HepG2 (cell line): ENCODE measurements around the gene ANAPC10. TPM values are rescaled to one million over a fixed set of nuclear protein-coding genes. Genes with fewer than 3 reads are reported as not detected.
A peak's percentile ranks its signal among the peaks of the same experiment; 100 is the strongest.

Experiments used
- ARID2 ChIP-seq: sonication (generic); formaldehyde crosslinking; IDR thresholded peaks from 2 replicates; pipeline ENCODE4 v1.8.1; 2022; ENCODE audit warnings: mild to moderate bottlenecking, missing genetic modification reagents, borderline replicate concordance
- JUNB ChIP-seq: sonication (generic); formaldehyde crosslinking; IDR thresholded peaks from 2 replicates; pipeline ENCODE4 v1.8.0; 2022; ENCODE audit warnings: missing genetic modification reagents, mild to moderate bottlenecking, borderline replicate concordance
- NFYB ChIP-seq: sonication (generic); formaldehyde crosslinking; IDR thresholded peaks from 2 replicates; pipeline ENCODE4 v1.4.0; 2020; ENCODE audit warnings: missing genetic modification reagents
- NPAS2 ChIP-seq: sonication (generic); formaldehyde crosslinking; IDR thresholded peaks from 2 replicates; pipeline ENCODE4 v1.8.0; 2022; ENCODE audit warnings: mild to moderate bottlenecking, missing genetic modification reagents, borderline replicate concordance
- NRL ChIP-seq: sonication (generic); formaldehyde crosslinking; IDR thresholded peaks from 2 replicates; pipeline ENCODE4 v1.5.0; 2020; ENCODE audit warnings: missing genetic modification reagents, mild to moderate bottlenecking, moderate library complexity, borderline replicate concordance
- RARG ChIP-seq: sonication (generic); formaldehyde crosslinking; IDR thresholded peaks from 2 replicates; pipeline ENCODE4 v1.4.0; 2020; ENCODE audit warnings: low read depth, mild to moderate bottlenecking, missing genetic modification reagents
- RXRA ChIP-seq: sonication (generic); formaldehyde crosslinking; IDR thresholded peaks from 2 replicates; pipeline ENCODE4 v1.5.1; 2020; ENCODE audit warnings: missing genetic modification reagents
- YEATS4 ChIP-seq: sonication (generic); formaldehyde crosslinking; IDR thresholded peaks from 2 replicates; pipeline ENCODE4 v1.4.0; 2020; ENCODE audit warnings: missing genetic modification reagents, borderline replicate concordance
- ZNF207 ChIP-seq: fragments of 450-650 bp; IDR thresholded peaks from 2 replicates; pipeline ENCODE4 v1.6.1; 2016; ENCODE audit warnings: antibody characterized with exemption, borderline replicate concordance
- ZNF530 ChIP-seq: sonication (generic); formaldehyde crosslinking; IDR thresholded peaks from 2 replicates; pipeline ENCODE4 v1.5.0; 2020; ENCODE audit warnings: low read depth, mild to moderate bottlenecking, missing genetic modification reagents
- ZNF703 ChIP-seq: sonication (generic); formaldehyde crosslinking; IDR thresholded peaks from 2 replicates; pipeline ENCODE4 v1.5.1; 2020; ENCODE audit warnings: missing genetic modification reagents, mild to moderate bottlenecking, moderate library complexity, borderline replicate concordance
- ZNF773 ChIP-seq: sonication (generic); formaldehyde crosslinking; IDR thresholded peaks from 2 replicates; pipeline ENCODE4 v1.4.0; 2020; ENCODE audit warnings: missing genetic modification reagents, borderline replicate concordance
- polyA plus RNA-seq, 8 experiments: library from polyadenylated mRNA; depleted of rRNA in 3 of 8; stranded (reverse) in 7 of 8; unstranded in 1 of 8; fragments of >200 nt; fragmentation: Illumina TruSeq in 4 of 8; extraction: Trizol in 4 of 8; gene quantifications; 2 replicates each; pipeline versions ENCODE4 v1.2.1 to v1.2.3, GENCODE V29; 2011 to 2016; ENCODE audit warnings: low read depth in 4 of 8, missing spikeins in 1 of 8, mixed read lengths in 1 of 8; ENCODE audit not compliant: insufficient read depth in 1 of 8
- total RNA-seq, 5 experiments: library from RNA; depleted of rRNA; stranded (reverse); fragments of >200 nt; fragmentation: Illumina TruSeq; extraction: Trizol; gene quantifications; 2 replicates each; pipeline ENCODE4 v1.2.3, GENCODE V29; 2016; ENCODE audit warnings: low read depth in 1 of 5
- TF ChIP-seq, protein P1 (sequence below): sonication (generic); formaldehyde crosslinking; IDR thresholded peaks from 2 replicates; pipeline ENCODE4 v1.9.0; 2022; ENCODE audit warnings: low read depth, missing genetic modification reagents
- TF ChIP-seq, protein P2 (sequence below): sonication (generic); formaldehyde crosslinking; IDR thresholded peaks from 2 replicates; pipeline ENCODE4 v1.5.1; 2020; ENCODE audit warnings: mild to moderate bottlenecking, missing genetic modification reagents
- TF ChIP-seq, protein P3 (sequence below): sonication (generic); formaldehyde crosslinking; IDR thresholded peaks from 2 replicates; pipeline ENCODE4 v1.4.0; 2020; ENCODE audit warnings: missing genetic modification reagents
- TF ChIP-seq, protein P4 (sequence below): sonication (generic); formaldehyde crosslinking; IDR thresholded peaks from 2 replicates; pipeline ENCODE4 v1.9.0; 2021; ENCODE audit warnings: missing genetic modification reagents, borderline replicate concordance
- TF ChIP-seq, protein P5 (sequence below): sonication (generic); formaldehyde crosslinking; IDR thresholded peaks from 2 replicates; pipeline ENCODE4 v1.4.0; 2020; ENCODE audit warnings: mild to moderate bottlenecking, missing genetic modification reagents
- TF ChIP-seq, protein P6 (sequence below): sonication (generic); formaldehyde crosslinking; IDR thresholded peaks from 2 replicates; pipeline ENCODE4 v1.8.1; 2023; ENCODE audit warnings: mild to moderate bottlenecking, missing genetic modification reagents
- TF ChIP-seq, protein P7 (sequence below): sonication (generic); formaldehyde crosslinking; IDR thresholded peaks from 2 replicates; pipeline ENCODE4 v1.4.0; 2020; ENCODE audit warnings: missing genetic modification reagents, borderline replicate concordance

ANAPC10 gene
- total and polyA plus RNA-seq, 2 of the 13 experiments (the other 11 are each of a cell fraction or from before 2014, with no cell fraction given): 21.9 to 32.7 TPM

DNA sequence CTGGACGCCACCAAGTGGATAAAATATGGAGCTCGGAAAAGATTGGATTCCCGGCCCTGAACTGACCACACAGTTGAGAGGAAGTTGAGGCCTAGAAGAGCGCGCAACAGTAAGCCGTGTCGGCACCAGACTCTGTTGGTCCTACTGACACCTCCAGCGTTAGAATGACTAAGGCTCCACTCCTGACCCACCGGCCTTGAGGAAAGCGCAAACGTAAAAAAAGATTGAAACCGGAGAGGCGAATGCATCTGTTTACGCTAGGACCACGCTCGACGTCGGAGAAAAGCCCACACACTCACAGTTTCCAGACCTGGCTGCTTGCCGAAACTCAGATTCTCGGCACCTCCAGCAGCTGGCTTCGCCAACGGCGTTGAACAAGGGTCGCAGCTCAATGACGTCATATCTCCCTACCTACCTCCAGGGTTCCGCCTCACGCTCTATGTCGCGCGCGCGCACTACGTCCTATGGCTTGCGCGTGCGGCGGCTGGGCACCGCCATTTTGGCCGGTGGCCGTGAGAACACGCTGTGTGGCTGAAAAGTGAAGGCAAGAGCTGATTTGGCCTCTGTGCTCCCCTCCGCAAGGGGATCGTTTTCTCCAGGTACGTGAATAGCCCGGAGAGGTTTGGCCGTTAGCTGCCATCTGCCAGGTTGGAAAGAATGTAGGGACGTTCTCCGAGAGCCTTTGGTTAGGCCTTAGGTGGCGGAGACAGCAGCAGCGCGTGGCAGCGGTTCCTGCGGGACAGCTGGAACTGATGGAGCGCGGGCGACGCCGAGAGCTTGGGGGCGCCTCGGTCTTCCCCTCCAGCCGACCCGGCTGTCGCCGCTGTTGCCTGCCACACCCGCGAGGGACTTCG lies at the start of gene ANAPC10, which contains the start of gene ABCE1 (continued):
- TF ChIP-seq, protein P1, sequence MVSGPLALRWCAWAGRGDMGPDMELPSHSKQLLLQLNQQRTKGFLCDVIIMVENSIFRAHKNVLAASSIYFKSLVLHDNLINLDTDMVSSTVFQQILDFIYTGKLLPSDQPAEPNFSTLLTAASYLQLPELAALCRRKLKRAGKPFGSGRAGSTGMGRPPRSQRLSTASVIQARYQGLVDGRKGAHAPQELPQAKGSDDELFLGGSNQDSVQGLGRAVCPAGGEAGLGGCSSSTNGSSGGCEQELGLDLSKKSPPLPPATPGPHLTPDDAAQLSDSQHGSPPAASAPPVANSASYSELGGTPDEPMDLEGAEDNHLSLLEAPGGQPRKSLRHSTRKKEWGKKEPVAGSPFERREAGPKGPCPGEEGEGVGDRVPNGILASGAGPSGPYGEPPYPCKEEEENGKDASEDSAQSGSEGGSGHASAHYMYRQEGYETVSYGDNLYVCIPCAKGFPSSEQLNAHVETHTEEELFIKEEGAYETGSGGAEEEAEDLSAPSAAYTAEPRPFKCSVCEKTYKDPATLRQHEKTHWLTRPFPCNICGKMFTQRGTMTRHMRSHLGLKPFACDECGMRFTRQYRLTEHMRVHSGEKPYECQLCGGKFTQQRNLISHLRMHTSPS (CRISPR knock-in tag): no peak
- TF ChIP-seq ZNF207: no peak
- no peak for TF ChIP-seq ZNF530 (CRISPR knock-in tag)
- TF ChIP-seq, protein P2, sequence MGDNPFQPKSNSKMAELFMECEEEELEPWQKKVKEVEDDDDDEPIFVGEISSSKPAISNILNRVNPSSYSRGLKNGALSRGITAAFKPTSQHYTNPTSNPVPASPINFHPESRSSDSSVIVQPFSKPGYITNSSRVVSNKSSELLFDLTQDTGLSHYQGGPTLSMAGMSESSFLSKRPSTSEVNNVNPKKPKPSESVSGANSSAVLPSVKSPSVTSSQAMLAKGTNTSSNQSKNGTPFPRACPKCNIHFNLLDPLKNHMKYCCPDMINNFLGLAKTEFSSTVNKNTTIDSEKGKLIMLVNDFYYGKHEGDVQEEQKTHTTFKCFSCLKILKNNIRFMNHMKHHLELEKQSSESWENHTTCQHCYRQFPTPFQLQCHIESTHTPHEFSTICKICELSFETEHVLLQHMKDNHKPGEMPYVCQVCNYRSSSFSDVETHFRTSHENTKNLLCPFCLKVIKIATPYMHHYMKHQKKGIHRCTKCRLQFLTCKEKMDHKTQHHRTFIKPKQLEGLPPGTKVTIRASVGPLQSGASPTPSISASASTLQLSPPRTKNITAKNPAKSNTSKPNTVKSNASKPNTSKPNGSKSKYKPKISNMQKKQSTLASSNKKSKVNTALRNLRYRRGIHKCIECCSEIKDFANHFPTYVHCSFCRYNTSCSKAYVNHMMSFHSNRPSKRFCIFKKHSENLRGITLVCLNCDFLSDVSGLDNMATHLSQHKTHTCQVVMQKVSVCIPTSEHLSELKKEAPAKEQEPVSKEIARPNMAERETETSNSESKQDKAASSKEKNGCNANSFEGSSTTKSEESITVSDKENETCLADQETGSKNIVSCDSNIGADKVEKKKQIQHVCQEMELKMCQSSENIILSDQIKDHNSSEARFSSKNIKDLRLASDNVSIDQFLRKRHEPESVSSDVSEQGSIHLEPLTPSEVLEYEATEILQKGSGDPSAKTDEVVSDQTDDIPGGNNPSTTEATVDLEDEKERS (CRISPR knock-in tag): peak; percentile 51
- TF ChIP-seq JUNB (CRISPR knock-in tag): no peak
- no peak; the same call in 1 of the 2 replicates for TF ChIP-seq ZNF703 (CRISPR knock-in tag)
- TF ChIP-seq, protein P3, sequence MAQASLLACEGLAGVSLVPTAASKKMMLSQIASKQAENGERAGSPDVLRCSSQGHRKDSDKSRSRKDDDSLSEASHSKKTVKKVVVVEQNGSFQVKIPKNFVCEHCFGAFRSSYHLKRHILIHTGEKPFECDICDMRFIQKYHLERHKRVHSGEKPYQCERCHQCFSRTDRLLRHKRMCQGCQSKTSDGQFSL (CRISPR knock-in tag): no peak
- TF ChIP-seq, protein P4, sequence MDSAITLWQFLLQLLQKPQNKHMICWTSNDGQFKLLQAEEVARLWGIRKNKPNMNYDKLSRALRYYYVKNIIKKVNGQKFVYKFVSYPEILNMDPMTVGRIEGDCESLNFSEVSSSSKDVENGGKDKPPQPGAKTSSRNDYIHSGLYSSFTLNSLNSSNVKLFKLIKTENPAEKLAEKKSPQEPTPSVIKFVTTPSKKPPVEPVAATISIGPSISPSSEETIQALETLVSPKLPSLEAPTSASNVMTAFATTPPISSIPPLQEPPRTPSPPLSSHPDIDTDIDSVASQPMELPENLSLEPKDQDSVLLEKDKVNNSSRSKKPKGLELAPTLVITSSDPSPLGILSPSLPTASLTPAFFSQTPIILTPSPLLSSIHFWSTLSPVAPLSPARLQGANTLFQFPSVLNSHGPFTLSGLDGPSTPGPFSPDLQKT (CRISPR knock-in tag): no peak
- TF ChIP-seq, protein P5, sequence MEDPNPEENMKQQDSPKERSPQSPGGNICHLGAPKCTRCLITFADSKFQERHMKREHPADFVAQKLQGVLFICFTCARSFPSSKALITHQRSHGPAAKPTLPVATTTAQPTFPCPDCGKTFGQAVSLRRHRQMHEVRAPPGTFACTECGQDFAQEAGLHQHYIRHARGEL (CRISPR knock-in tag): 0 out of 2 replicates have a peak, but pooled peaks have one; percentile 22
- TF ChIP-seq, protein P6, sequence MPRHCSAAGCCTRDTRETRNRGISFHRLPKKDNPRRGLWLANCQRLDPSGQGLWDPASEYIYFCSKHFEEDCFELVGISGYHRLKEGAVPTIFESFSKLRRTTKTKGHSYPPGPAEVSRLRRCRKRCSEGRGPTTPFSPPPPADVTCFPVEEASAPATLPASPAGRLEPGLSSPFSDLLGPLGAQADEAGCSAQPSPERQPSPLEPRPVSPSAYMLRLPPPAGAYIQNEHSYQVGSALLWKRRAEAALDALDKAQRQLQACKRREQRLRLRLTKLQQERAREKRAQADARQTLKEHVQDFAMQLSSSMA (CRISPR knock-in tag): no peak; the same call in 1 of the 2 replicates
- TF ChIP-seq, protein P7, sequence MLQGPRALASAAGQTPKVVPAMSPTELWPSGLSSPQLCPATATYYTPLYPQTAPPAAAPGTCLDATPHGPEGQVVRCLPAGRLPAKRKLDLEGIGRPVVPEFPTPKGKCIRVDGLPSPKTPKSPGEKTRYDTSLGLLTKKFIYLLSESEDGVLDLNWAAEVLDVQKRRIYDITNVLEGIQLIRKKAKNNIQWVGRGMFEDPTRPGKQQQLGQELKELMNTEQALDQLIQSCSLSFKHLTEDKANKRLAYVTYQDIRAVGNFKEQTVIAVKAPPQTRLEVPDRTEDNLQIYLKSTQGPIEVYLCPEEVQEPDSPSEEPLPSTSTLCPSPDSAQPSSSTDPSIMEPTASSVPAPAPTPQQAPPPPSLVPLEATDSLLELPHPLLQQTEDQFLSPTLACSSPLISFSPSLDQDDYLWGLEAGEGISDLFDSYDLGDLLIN: 0 out of 2 replicates have a peak, but pooled peaks have one; percentile 25
- 0 out of 2 replicates have a peak, but pooled peaks have one; percentile 59 for TF ChIP-seq NRL (CRISPR knock-in tag)
- TF ChIP-seq RARG: no peak
- TF ChIP-seq NPAS2 (CRISPR knock-in tag): no peak
- TF ChIP-seq RXRA (CRISPR knock-in tag): peak; percentile 75
- TF ChIP-seq NFYB: peak; percentile 42
- TF ChIP-seq YEATS4 (CRISPR knock-in tag): peak; percentile 98
- TF ChIP-seq ARID2 (CRISPR knock-in tag): no peak
- TF ChIP-seq ZNF773 (CRISPR knock-in tag): no peak
